ENCODE measurements around the gene ZCCHC10.
A peak's percentile ranks its signal among the peaks of the same experiment; 100 is the strongest.
"Not testable (repeated sequence)": the region's sequence is repeated elsewhere in the genome, so short reads cannot be mapped to it uniquely, and the experiment has no call there.

The ZCCHC10 gene

GRCh38 chr5:132972436-132972828 lies 53.9 kb downstream of the ZCCHC10 start:
- DNase-seq = not testable (repeated sequence)

- DNase-seq = no peak
Observed at GRCh38 chr5:132971483-132972435, 54.6 kb downstream of the ZCCHC10 start.

GRCh38 chr5:132965120-132965519 lies 61.2 kb downstream of the ZCCHC10 start:
- no peak for DNase-seq

GRCh38 chr5:132963171-132964104 lies 62.9 kb downstream of the ZCCHC10 start, which contains the start of gene AFF4:
AFF4 (minus strand) TSS chr5:132963634; CDS start chr5:132937189, 26,445 bp downstream.
- peak; percentile 58 for DNase-seq

- peak; percentile 33 for DNase-seq
Observed at GRCh38 chr5:132962429-132963021, 63.8 kb downstream of the ZCCHC10 start.

- peak; percentile 10 for DNase-seq
Observed at GRCh38 chr5:132961887-132962286, 64.5 kb downstream of the ZCCHC10 start.

GRCh38 chr5:132961123-132961815 lies 65.1 kb downstream of the ZCCHC10 start:
- not testable (repeated sequence) for DNase-seq

GRCh38 chr5:132956166-132956799 lies 70.1 kb downstream of the ZCCHC10 start:
- not testable (repeated sequence) for DNase-seq

GRCh38 chr5:132953710-132954109 lies 72.6 kb downstream of the ZCCHC10 start:
- no peak for DNase-seq

GRCh38 chr5:132952829-132953228 lies 73.5 kb downstream of the ZCCHC10 start:
- DNase-seq = no peak

GRCh38 chr5:132951897-132952296 lies 74.5 kb downstream of the ZCCHC10 start:
- DNase-seq = no peak

GRCh38 chr5:132949136-132949535 lies 77.2 kb downstream of the ZCCHC10 start:
- no peak for DNase-seq

GRCh38 chr5:132947671-132948070 lies 78.7 kb downstream of the ZCCHC10 start:
- DNase-seq = no peak
